OCI-LY3 (cell line): Measurements from ENCODE around the gene WFIKKN2.

Experiments
- EZH2phosphoT487 ChIP-seq: fragments of 200-600 bp; shearing (Covaris generic); IDR thresholded peaks from 2 replicates; pipeline ENCODE4 v1.6.1; 2018; ENCODE audit warnings: antibody characterized with exemption, mixed run types, low read depth
- TF ChIP-seq, protein P1 (sequence below): fragments of 200-600, 300-600 bp; sonication (generic); IDR thresholded peaks from 2 replicates; pipeline ENCODE4 v1.5.1; 2014; ENCODE audit warnings: antibody characterized with exemption, low read length, low read depth

DNA sequence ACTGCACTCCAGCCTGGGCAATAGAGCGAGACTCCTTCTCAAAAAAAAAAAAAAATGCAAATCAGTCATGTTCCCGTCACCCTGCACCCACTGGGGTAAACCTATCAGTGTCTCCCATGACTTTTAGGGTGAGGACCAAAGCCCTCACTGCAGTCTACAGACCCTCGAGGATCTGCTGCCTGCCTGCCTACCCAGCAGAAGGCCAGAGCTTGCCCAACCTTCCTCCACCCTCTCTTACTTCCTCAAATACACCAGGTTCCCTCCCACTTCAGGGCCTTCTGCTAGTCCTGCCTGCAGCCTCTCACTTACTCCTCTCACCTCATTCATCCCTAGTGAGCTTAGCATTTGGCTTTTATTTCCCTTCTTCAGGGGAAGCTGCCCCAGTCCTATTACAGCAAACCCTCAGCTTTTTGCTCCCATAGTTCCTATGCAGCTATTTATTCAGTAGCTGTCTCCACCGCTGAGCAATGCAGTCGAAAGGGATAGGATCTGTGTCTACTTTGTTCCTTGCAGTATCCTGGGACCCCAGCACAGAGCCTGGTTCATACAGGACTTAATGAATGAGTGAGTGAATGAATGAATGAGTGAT, 48.6 kb downstream of the WFIKKN2 start:
- TF ChIP-seq, protein P1, sequence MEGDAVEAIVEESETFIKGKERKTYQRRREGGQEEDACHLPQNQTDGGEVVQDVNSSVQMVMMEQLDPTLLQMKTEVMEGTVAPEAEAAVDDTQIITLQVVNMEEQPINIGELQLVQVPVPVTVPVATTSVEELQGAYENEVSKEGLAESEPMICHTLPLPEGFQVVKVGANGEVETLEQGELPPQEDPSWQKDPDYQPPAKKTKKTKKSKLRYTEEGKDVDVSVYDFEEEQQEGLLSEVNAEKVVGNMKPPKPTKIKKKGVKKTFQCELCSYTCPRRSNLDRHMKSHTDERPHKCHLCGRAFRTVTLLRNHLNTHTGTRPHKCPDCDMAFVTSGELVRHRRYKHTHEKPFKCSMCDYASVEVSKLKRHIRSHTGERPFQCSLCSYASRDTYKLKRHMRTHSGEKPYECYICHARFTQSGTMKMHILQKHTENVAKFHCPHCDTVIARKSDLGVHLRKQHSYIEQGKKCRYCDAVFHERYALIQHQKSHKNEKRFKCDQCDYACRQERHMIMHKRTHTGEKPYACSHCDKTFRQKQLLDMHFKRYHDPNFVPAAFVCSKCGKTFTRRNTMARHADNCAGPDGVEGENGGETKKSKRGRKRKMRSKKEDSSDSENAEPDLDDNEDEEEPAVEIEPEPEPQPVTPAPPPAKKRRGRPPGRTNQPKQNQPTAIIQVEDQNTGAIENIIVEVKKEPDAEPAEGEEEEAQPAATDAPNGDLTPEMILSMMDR, result no peak
- no peak for TF ChIP-seq EZH2phosphoT487
